Glutamatergic neuron (in vitro differentiated cells): ENCODE measurements around the gene NBL1. TPM values are rescaled to one million over a fixed set of nuclear protein-coding genes. Genes with fewer than 3 reads are reported as not detected.

Experiments
- DNase-seq: peaks from one replicate; pipeline ENCODE4 v3.0.0; 2022
- H3K27ac Mint-ChIP-seq: one replicate; pipeline ENCODE4 v1.8.0; 2020; ENCODE audit warnings: mild to moderate bottlenecking, mixed read lengths, inconsistent platforms; ENCODE audit not compliant: unreplicated experiment
- H3K27me3 Mint-ChIP-seq: one replicate; pipeline ENCODE4 v1.8.0; 2020; ENCODE audit warnings: mild to moderate bottlenecking, moderate library complexity, mixed read lengths, inconsistent platforms; ENCODE audit not compliant: unreplicated experiment
- H3K36me3 Mint-ChIP-seq: one replicate; pipeline ENCODE4 v1.8.0; 2020; ENCODE audit warnings: mild to moderate bottlenecking, mixed read lengths, inconsistent platforms; ENCODE audit not compliant: unreplicated experiment
- H3K4me1 Mint-ChIP-seq: one replicate; pipeline ENCODE4 v1.8.0; 2020; ENCODE audit warnings: mild to moderate bottlenecking, low read depth, mixed read lengths, inconsistent platforms; ENCODE audit not compliant: unreplicated experiment
- H3K4me3 Mint-ChIP-seq: one replicate; pipeline ENCODE4 v1.8.0; 2020; ENCODE audit warnings: mild to moderate bottlenecking, mixed read lengths, inconsistent platforms; ENCODE audit not compliant: unreplicated experiment
- H3K9me3 Mint-ChIP-seq: one replicate; pipeline ENCODE4 v1.8.0; 2020; ENCODE audit warnings: mild to moderate bottlenecking, moderate library complexity, mixed read lengths, inconsistent platforms; ENCODE audit not compliant: unreplicated experiment
- CTCF ChIP-seq: fragments of 200-600 bp; sonication (generic); IDR thresholded peaks from one replicate; pipeline ENCODE4 v1.5.0; 2021; ENCODE audit not compliant: partially characterized antibody, unreplicated experiment
- total RNA-seq: library from RNA; stranded (reverse); fragmentation: NEBNext Ultra II Directional; extraction: Animal tissue kit (Norgen Biotek cat#: 25700); gene quantifications from one replicate; pipeline ENCODE4 v1.2.1, GENCODE V29; 2021; ENCODE audit not compliant: unreplicated experiment

NBL1 gene
- total RNA-seq, 1 donor from 2014 or later: 14.4 TPM

DNA sequence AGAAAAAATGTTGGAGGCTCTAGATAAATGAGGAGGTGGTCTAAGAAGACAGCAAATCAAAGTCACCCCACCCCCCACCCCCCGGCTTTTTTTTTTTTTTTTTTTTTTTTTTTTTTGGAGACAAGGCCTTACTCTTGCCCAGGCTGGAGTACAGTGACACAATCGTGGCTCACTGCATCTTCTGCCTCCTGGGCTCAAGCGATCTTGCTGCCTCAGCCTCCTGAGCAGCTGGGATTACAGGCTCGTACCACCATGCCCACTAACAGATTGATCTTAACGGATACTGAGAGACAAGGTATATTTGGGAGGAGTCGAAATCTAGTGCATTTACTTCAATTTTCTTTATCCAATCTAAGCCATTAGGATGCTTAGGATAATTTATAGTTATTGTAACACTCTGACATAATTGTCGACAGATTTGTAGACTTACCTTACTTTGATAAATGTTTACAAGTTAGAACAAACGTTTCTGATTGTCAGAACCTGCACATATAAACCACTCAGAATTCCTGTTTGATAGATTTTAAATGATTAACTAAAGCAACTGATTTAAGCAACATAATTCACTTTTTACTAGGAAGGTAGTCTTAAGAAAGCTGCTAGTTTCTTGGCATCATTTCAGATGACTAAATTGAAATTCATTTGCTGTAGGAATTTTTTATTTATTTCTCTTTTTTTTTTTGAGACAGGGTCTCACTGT lies 33.7 kb upstream of the NBL1 start:
- DNase-seq: no peak
- no peaks in the 10 kb centered on the region for H3K36me3 Mint-ChIP-seq
- no peak overlapping the region for H3K4me3 Mint-ChIP-seq
- TF ChIP-seq CTCF: no peak
- peaks cover 2% of the 10 kb centered on the region for H3K27me3 Mint-ChIP-seq
- H3K4me1 Mint-ChIP-seq: peaks cover 6% of the 10 kb centered on the region
- no peak overlapping the region for H3K27ac Mint-ChIP-seq
- H3K9me3 Mint-ChIP-seq: peaks cover 1% of the 10 kb centered on the region

DNA sequence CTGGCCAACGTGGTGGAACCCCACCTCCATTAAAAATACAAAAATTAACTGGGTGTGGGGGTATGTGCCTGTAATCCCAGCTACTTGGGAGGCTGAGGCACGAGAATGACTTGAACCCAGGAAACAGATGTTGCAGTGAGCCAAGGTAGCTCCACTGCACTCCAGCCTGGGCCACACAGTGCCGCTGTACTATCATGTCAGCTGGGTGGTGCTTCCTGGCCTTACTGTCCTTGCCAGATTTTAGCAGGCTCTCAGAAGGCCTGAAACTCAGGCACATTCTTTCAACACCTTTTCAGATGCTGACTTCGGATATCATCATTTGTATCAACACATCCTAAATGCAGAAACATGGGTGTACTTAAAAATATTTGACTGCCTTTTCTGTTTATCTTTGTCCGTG lies 31.6 kb upstream of the NBL1 start:
- no peak overlapping the region for H3K27ac Mint-ChIP-seq

GRCh38 chr1:19613171-19613703 lies 30.9 kb upstream of the NBL1 start:
- Mint-ChIP-seq H3K27ac (no peak overlapping the region), H3K4me1 (peaks cover 2% of the 10 kb centered on the region), H3K9me3 (peaks cover 1% of the 10 kb centered on the region), H3K4me3 (no peak overlapping the region), H3K27me3 (peaks cover 3% of the 10 kb centered on the region), H3K36me3 (no peaks in the 10 kb centered on the region)
- DNase-seq: no peak
- no peak for TF ChIP-seq CTCF

More for the DNA sequence above, 31.6 kb upstream of the NBL1 start:
- Mint-ChIP-seq H3K4me3 (no peak overlapping the region), H3K9me3 (peaks cover 1% of the 10 kb centered on the region), H3K4me1 (peaks cover 6% of the 10 kb centered on the region), H3K27me3 (peaks cover 3% of the 10 kb centered on the region), H3K36me3 (no peaks in the 10 kb centered on the region)
- TF ChIP-seq CTCF: no peak
- no peak for DNase-seq

DNA sequence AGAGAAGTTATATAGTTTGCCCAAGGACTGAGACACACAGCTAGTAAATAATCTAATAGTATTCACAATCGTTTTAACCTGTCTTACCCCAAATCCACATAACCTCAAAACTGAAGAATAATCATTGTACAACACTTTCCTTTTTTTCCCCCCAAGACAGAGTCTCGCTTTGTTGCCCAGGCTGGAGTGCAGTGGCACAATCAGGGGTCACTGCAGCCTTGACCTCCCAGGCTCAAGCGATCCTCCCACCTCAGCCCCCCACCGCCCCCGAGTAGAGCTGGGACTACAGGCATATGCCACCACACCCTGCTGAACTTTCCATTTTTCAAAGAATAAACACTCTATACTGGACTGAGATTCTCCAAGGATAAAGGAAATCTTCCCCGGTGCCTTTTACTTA lies 28.7 kb upstream of the NBL1 start:
- Mint-ChIP-seq H3K4me3 (no peak overlapping the region), H3K27ac (no peak overlapping the region)

More for the DNA sequence above, 28.7 kb upstream of the NBL1 start:
- no peaks in the 10 kb centered on the region for H3K36me3 Mint-ChIP-seq
- peaks cover 1% of the 10 kb centered on the region for H3K9me3 Mint-ChIP-seq
- peaks cover 2% of the 10 kb centered on the region for H3K4me1 Mint-ChIP-seq
- H3K27me3 Mint-ChIP-seq: peaks cover 1% of the 10 kb centered on the region
- no peak for TF ChIP-seq CTCF
- DNase-seq: no peak
